SIG-M5 treated with dmso at 0.1 percent for 504 hours (cell line): ENCODE results near the gene ATG13.

Experiments used
- DNase-seq: peaks from one replicate; lab custom pipeline; 2025; ENCODE audit not compliant: unreplicated experiment; lab: John Stamatoyannopoulos, UW

The ATG13 gene

GRCh38 chr11:46674463-46675287 is 57.3 kb downstream of the ATG13 start:
- peak; percentile 86 for DNase-seq

DNA sequence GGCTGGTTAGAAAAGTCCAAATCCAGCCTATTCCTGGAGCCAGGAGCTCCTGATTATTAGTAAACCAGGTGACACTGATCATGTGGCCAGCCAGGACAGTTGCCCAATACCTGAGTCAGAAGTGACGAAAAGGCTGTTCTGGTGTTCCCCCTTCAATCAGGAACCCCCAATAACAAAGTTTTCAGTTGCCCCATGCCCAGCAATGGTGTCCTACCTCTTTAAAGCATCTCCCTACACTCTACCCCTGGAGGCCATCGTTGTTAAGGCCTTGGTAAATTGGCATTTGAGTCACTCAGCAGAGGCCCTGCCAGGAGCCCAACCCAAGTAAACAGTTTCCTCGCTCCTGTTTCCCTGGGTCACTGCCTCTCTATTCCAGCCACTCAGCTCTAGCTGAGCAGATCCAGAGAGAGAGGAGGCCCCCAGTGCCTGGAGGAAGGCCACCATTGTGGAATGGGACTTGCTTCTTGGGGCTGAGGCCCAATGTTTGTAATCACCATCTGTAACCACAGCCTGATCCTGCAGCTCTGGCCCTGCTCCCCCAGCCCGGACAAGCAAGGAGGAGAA is 58.0 kb downstream of the ATG13 start:
- DNase-seq = peak; percentile 34

DNA sequence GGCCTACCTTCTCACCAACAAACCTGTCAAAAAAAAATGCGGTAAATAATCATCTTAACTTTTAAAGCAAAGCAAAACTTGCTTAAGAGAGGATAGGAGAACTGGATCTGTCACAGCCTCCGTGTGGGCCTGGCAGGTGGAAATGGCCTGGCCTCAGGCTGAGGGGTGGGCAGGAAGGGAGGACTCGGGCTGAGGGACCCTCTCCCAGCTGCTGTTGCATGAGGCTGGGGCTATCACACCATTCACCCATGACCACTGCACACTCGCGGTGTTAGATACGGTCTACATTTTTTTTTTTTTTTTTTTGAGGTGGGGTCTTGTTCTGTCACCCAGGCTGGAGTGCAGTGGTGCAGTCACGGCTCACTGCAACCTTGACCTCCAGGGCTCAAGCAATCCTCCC is 58.6 kb downstream of the ATG13 start:
- no peak for DNase-seq

DNA sequence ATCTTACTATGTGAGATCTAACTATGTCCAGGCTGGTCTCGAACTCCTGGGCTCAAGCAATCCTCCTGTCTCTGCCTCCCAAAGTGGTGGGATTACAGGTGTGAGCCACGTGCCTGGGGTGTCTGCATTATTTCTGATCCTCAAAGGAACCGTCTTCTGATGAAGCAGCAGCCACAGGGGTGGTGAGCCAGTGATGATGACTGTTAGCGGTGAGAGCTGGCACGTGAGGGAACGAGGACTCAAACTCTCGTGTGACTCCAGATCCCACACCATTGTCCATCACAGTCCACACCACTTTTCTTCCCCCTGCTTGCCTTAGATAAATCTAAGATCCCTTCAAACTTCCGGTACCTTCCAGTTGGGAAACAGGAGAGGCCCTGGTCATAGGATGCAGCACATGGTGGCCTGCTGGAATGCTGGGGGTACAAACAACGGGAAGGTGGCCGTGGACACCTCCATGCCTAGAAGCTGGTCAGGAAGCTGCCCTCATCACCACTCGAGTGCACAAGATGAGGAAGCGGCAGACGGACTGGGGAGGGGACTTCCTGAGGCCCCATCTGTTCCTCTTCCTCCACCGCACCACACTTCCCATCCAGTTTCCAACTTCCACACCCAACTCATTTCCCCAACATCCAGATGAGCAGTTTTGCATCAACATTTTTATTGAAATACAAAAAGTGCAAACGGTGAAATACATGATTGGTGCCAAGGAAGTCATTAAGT is 59.2 kb downstream of the ATG13 start:
- DNase-seq = no peak

- DNase-seq = no peak
Measured at GRCh38 chr11:46677169-46677568, 59.8 kb downstream of the ATG13 start.

GRCh38 chr11:46677991-46678740 is 60.8 kb downstream of the ATG13 start:
- DNase-seq = no peak

GRCh38 chr11:46678741-46679130 is 61.4 kb downstream of the ATG13 start:
- DNase-seq = no peak

DNA sequence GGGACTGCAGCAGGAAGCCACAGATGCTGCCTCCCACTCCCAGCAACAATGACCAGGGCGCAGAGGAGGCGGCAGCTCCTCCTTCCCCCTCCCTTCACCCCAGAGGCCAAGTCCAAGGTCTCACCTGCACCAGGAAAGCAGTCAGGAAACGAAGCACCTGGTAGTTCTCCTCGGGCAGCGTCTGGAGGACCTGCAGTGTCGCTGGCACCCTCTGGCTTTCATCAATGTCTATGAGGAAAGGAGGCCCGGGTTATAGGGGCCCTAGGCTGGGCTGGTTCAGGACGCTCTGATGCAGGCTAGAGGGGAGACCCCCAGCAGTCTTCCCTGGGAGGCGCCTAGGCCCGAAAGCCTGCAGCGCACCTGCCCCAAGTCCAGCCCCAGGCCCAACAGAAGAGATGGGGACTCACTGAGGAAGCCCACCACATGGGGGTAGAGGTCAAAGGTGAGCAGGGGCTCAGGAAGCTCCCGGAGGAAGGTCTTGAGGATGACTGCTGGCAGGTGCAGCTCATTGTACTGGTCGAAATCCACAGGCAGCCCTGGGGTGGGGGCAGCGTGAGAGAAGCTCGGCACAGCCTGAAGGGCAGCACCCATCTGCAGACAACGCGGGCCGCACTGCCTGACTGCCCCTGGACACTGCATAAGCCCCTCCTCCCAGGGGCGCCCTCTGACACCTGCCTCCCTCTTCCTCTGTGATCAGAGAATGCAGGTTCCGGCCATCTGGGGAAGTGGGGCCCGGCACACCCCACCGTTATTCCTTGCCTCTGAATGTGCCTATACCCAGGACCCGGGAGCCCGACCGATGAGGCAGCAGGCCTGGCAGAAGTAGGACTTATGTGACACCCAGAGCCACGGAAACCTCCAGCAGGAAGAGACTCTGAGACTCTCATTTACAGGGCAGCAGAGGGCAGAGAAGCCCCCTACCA is 62.1 kb downstream of the ATG13 start:
- DNase-seq = no peak

DNA sequence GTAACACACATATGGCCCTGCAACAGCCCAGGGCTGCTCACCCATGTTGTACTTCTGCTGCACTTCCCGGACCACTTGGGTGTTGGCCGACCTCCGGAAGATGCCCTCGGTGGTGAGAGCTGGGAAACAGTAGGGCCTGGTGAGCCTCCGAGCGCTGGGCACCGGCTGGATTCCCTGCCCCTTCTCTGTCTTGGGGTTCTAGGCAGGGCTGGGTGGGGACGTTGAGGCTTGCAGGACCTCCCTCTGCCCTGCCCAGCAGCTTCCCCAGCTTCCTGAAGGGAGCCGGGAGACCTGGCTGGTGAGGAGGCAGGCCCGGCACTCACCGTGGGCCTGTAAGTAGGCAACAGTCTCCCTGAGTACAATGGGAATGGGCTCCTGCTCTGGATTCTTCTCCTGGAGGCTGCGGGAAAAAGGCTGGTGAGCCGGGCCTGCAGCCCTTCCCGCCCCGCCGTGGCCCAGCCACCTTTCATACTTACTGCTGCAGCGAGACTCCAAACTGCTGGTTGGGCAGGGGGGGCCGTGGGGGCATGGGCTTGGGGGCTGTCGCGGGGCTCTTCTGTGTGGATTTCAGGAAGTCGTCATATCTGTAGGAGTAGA is 62.9 kb downstream of the ATG13 start:
- DNase-seq = no peak

DNA sequence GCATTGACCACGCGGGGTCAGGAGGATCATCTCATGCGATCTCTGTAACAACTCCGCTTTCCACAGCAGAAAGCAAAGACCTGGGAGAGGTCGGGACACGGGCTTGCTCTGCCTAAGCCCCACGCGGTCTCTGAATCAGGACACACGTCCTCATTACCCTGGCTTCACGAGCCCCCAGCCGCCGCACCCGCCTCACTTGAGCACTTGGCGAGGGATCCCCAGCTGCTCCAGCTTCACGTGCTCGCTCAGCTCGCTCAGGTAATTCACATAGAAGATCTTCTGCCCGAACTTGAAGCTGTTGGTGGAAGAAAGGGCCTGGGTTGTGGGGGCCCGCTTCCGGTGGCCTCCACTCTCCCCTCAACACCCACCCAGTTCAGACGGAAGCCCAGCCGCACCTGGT is 63.5 kb downstream of the ATG13 start:
- no peak for DNase-seq

GRCh38 chr11:46681814-46682213 is 64.5 kb downstream of the ATG13 start:
- no peak for DNase-seq

DNA sequence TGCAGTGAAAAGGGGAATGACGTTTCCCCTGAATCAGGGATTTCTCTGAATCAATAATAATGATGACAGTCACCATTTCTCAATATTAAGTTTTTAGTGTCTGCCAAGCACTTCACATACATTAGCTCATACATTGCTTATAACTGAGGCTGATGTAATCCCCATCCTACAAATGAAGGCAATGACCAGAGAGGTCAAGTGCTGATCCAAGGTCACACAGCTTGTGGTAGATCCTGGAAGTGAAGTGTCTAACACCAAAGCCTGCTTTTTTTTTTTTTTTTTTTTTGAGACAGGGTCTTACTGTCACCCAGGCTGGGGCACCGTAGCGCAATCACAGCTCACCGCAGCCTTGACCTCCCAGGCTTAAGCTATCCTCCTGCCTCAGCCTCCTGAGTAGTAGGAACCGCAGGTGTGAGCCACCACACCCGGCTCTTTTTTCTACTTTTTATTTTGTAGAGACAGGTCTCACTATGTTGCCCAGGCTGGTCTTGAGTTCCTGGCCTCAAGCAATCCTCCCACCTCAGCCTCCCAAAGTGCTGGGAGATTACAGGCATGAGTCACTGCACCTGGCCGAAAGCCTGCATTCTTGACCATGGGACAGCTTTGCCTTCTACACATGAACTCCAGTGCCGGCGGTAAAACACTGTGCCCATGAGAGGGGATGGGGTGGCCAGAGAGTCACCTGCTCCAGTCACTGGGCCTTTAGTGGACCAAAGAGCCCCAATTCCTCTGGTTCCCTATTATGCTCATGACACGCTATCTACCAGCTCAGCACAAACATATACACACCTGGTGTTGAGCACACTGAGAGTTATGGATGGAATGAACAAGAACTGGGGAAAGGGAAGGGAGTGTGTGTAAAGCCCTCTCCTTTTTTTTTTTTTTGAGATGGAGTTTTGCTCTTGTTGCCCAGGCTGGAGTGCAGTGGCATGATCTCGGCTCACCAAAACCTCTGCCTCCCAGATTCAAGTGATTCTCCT is 65.7 kb downstream of the ATG13 start:
- DNase-seq = no peak

DNA sequence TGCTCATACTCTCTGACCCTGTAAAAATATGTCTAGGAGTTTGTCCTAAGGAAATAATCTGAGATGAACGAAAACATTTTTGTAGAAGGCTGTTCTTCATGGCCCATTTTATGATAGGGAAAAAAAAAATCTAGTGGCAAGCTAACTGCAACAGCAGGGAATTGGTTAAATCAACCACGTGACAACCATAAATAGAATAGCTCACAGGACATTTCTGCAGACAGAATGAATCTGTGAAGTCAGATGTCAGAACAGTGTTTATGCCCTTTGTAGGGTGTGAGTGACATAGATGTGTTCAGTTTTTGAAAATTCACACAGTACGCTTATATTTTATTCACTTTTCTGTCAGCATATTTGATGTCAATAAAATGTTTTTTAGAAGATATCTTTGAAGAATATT is 67.0 kb downstream of the ATG13 start:
- DNase-seq = no peak

DNA sequence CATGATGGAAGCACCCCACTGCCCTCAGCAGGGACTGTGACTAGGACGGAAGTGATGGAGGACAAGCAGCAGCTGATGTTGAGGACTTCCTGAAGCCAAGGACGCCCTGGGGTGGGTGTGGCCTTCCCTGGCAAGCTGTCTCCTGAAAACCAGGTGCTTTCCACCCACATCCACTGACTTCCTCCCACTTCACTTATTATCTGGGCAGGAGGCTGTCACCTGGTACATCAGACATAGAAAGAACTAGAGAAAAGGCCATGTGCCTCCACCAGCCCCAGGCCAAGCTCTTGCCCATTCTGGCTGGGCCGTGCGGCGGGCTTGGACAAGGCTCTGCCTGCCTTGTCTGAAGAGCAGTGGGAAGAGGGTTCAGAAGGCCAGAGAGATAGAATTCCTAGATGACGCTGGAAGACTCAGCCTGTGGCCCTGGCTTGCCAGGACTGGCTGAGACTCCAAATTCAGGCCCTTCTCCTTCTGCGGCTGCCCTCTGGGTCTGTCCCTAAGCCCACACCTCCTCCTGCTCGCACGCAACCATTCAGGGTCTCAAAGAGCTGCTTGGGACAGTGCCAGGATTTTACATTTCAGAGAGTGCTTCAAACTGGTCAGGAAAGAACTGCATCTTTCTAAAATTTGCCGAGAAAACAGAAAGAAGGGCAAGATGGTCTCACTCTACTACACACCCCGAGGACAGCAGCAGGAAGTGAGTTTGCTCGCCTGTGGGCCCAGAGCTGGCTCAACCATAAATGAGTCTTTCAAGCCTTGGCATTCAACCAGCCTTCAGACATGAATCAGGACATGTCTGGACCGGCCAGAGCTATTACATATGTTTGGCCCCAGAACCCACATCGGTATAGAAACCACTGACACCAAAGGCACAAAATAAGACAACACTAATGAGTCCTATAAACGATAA is 69.8 kb downstream of the ATG13 start:
- DNase-seq = no peak

- DNase-seq = no peak
Measured at GRCh38 chr11:46690702-46691101, 73.3 kb downstream of the ATG13 start.

GRCh38 chr11:46692450-46692849 is 75.1 kb downstream of the ATG13 start:
- no peak for DNase-seq

GRCh38 chr11:46693597-46694012 is 76.3 kb downstream of the ATG13 start:
- no peak for DNase-seq

- DNase-seq = no peak
Measured at GRCh38 chr11:46694072-46694471, 76.7 kb downstream of the ATG13 start.
